ENCODE results near the gene ZCCHC13.
"Not testable (repeated sequence)": the region's sequence is repeated elsewhere in the genome, so short reads cannot be mapped to it uniquely, and the experiment has no call there.

Gene ZCCHC13

GRCh38 chrX:74293343-74293946 lies 10.5 kb upstream of the ZCCHC13 start:
- Histone ChIP-seq H3K27ac (peak overlapping the region; percentile 88 to 95), H3K27me3 (no peaks in the 10 kb centered on the region), H3K4me1 (peaks cover 0 to 10% (median 0%) of the 10 kb centered on the region in 4 donors), H3K9me3 (no peaks in the 10 kb centered on the region), H3K36me3 (no peaks in the 10 kb centered on the region), H3K4me3 (peak overlapping the region; percentile 65 to 73)
- DNase-seq: peak; percentile 61 to 88
- TF ChIP-seq, protein P1, sequence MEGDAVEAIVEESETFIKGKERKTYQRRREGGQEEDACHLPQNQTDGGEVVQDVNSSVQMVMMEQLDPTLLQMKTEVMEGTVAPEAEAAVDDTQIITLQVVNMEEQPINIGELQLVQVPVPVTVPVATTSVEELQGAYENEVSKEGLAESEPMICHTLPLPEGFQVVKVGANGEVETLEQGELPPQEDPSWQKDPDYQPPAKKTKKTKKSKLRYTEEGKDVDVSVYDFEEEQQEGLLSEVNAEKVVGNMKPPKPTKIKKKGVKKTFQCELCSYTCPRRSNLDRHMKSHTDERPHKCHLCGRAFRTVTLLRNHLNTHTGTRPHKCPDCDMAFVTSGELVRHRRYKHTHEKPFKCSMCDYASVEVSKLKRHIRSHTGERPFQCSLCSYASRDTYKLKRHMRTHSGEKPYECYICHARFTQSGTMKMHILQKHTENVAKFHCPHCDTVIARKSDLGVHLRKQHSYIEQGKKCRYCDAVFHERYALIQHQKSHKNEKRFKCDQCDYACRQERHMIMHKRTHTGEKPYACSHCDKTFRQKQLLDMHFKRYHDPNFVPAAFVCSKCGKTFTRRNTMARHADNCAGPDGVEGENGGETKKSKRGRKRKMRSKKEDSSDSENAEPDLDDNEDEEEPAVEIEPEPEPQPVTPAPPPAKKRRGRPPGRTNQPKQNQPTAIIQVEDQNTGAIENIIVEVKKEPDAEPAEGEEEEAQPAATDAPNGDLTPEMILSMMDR (IDR thresholded peaks at IDR 0.05): no peak
- intact Hi-C loops (cut with DNase I; ENCODE audit: low total_unique reads): no loop called here

GRCh38 chrX:74295101-74295500 lies 8.9 kb upstream of the ZCCHC13 start:
- intact Hi-C loops (cut with DNase I; ENCODE audit: low total_unique reads): no loop called here
- Histone ChIP-seq H3K4me1 (no peaks in the 10 kb centered on the region), H3K9me3 (no peaks in the 10 kb centered on the region), H3K27me3 (no peaks in the 10 kb centered on the region), H3K27ac (no peak overlapping the region), H3K36me3 (no peaks in the 10 kb centered on the region), H3K4me3 (no peak overlapping the region)
- no peak for DNase-seq
- TF ChIP-seq, protein P1 (IDR thresholded peaks at IDR 0.05): no peak

- Histone ChIP-seq H3K9me3 (no peaks in the 10 kb centered on the region), H3K36me3 (no peaks in the 10 kb centered on the region), H3K4me3 (no peak overlapping the region), H3K27ac (no peak overlapping the region), H3K27me3 (no peaks in the 10 kb centered on the region), H3K4me1 (no peaks in the 10 kb centered on the region)
- DNase-seq: no peak
- TF ChIP-seq, protein P1 (IDR thresholded peaks at IDR 0.05): no peak
- intact Hi-C loops (cut with DNase I; ENCODE audit: low total_unique reads): no loop called here
Observed at GRCh38 chrX:74297766-74298165, 6.2 kb upstream of the ZCCHC13 start.

DNA sequence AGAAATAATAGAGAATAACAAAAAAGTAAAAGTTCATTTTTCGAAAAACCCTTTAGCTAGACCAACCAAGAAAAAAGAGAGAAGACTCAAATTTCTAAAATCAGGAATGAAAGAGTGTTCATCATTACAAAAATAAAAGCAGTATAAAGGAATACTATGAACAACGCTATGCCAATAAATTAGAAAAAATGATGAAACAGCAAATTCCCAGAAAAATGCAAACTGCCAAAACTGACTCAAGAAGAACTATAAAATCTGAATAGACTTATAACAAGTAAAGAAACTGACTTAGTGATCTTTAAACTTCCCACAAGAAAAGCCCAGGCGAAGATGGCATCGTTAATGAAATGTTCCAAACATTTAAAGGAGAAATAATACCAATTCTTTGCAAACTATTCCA lies 3.1 kb upstream of the ZCCHC13 start:
- no peak overlapping the region for H3K4me3 ChIP-seq
- H3K9me3 ChIP-seq: no peaks in the 10 kb centered on the region
- DNase-seq: no peak
- no peak overlapping the region for H3K27ac ChIP-seq
- no peaks in the 10 kb centered on the region for H3K4me1 ChIP-seq
- TF ChIP-seq, protein P1 (IDR thresholded peaks at IDR 0.05): no peak
- intact Hi-C loops (cut with DNase I; ENCODE audit: low total_unique reads): no loop called here
- no peaks in the 10 kb centered on the region for H3K36me3 ChIP-seq
- H3K27me3 ChIP-seq: no peaks in the 10 kb centered on the region

GRCh38 chrX:74318672-74319071 lies 14.7 kb downstream of the ZCCHC13 start:
- intact Hi-C loops (cut with DNase I; ENCODE audit: low total_unique reads): no loop called here
- H3K9me3 ChIP-seq: no peaks in the 10 kb centered on the region
- no peaks in the 10 kb centered on the region for H3K4me1 ChIP-seq
- no peaks in the 10 kb centered on the region for H3K27me3 ChIP-seq
- no peaks in the 10 kb centered on the region for H3K36me3 ChIP-seq
- no peak overlapping the region for H3K4me3 ChIP-seq
- TF ChIP-seq, protein P1 (IDR thresholded peaks at IDR 0.05): no peak
- H3K27ac ChIP-seq: no peak overlapping the region
- DNase-seq: no peak

DNA sequence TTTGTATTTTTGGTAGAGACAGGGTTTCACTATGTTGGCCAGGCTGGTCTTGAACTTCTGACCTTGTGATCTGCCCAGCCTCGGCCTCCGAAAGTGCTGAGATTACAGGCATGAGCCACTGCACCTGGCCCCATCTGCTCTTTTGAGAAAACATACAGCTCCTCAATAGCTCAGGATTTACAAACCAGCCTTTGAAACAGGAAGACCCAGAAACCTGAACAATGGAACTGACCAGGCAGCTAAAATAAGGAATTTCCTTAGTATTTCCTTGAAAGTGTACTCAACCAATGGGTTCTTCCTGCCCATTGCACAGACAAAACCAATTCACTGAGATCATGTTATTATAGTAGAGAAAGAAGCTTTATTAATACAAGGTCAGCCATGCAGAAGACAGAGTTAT lies 15.3 kb downstream of the ZCCHC13 start:
- H3K27me3 ChIP-seq; H3K36me3 ChIP-seq; intact Hi-C loops (cut with DNase I; ENCODE audit: low total_unique reads); H3K9me3 ChIP-seq; H3K27ac ChIP-seq; DNase-seq; H3K4me3 ChIP-seq; H3K4me1 ChIP-seq: not testable (repeated sequence)
